GM21447 (cell line): ENCODE results near the gene FIGNL2.
"Not testable (repeated sequence)": the region's sequence is repeated elsewhere in the genome, so short reads cannot be mapped to it uniquely, and the experiment has no call there.

Experiments used
- ATAC-seq: cut with Tn5 transposase; IDR thresholded peaks from one replicate; pipeline ENCODE4 v1.9.1; 2021; ENCODE audit not compliant: unreplicated experiment

The FIGNL2 gene

GRCh38 chr12:51818566-51819300 is 29.8 kb downstream of the FIGNL2 start:
- no peak for ATAC-seq

GRCh38 chr12:51818086-51818485 is 30.4 kb downstream of the FIGNL2 start:
- ATAC-seq = no peak

DNA sequence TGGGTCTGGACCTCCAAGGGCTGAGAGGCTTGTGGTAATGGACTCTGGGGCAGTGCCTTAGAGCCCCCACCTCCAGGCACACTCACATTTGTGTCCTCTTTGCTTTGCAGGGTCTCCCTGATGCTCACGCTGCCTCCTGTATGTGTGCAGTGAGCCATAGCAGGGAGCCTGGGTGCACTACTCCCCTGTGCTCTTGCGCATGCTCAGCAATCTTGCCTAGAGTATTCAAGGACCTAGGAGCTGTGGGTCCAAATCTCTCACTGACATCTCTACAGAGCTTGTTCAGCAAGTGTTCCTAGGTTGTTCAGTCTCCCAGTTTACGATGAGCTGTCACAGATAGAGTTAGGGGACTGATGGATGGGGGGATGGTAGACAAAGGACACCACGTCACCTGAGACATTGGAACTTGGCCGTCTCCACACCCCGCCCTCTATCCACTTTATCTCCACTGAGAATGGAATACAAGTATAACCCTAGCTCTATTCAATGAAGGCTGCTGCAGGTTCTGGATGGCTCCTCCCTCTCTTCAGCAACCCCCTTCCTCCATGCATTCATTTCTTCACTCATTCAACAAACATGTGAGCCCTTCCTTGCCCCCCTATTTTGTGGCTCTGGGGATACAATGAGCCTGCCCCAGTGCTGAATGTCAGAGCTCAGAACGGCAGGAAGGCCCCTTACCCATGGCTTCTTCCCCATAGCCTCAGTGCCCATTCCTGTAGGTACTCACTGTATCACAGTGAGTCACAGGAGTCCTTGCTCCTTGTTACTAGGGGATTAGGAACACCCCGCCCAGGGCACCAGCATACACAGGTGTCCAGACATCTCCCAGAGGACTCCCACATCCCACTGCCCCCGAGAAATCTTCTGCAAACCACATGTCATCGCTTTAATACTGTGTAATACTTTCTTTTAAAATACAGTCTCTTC is 31.2 kb downstream of the FIGNL2 start:
- ATAC-seq = no peak

- ATAC-seq = no peak
Measured at GRCh38 chr12:51815571-51815970, 32.9 kb downstream of the FIGNL2 start.

GRCh38 chr12:51814311-51815088 is 34.0 kb downstream of the FIGNL2 start:
- no peak for ATAC-seq

GRCh38 chr12:51813931-51814310 is 34.6 kb downstream of the FIGNL2 start:
- no peak for ATAC-seq

- no peak for ATAC-seq
Measured at GRCh38 chr12:51812871-51813270, 35.6 kb downstream of the FIGNL2 start.

DNA sequence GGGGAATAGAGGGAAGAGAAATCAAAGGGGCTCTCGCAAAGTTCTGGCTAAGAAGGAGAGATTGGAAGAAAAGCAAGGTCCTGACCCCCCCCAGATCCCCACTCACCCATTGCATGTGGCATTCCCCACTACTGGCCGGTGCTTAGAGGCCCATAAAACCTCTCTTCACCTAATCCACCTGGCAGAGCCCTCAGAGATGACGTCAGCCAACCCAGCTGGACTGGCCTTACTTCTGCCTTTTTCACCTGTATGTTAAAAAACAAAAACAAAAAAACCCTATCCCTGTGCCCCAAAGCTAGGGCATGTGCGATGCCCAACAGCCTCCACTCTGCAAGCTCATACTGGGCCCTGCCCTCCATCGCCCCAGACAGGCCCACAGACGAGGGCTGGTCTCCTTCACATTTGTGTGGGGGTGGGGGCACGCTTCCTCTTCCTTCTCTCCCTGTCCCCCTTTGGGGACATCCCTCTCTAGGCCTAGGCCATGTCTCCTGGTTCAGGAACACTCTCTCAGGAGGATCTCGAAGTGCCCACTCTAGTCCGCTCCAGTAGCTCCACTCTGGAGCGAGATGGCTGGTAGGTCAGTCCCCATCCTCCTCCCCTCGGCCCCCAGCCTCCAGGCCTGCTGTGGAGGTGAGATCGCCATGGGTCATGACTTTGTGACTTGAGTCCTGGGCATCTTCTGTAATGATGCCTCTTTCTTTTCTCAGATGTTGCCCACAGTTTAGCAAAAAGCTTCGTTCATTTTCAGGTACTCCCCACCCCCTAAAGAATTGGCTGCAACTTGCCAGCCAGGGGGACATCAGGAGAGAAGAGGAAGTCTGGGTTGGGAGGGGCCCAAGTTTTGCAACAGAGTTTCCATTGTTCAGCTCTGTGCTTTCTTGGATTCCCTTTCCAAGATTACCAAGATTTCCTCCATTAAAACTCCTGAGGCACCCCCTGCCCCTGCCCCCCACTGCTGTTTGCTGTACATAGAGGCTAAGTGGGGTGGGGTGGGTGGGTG is 37.0 kb downstream of the FIGNL2 start:
- no peak for ATAC-seq

GRCh38 chr12:51809193-51809592 is 39.3 kb downstream of the FIGNL2 start:
- no peak for ATAC-seq

DNA sequence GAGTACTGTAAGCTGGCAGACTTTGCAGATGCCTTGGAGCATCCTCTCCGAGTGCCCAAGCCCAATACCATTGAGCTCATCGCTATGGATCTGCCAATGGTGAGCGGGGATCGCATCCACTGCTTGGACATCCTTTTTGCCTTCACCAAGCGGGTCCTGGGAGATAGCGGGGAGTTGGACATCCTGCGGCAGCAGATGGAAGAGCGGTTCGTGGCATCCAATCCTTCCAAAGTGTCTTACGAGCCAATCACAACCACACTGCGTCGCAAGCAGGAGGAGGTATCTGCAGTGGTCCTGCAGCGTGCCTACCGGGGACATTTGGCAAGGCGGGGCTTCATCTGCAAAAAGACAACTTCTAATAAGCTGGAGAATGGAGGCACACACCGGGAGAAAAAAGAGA is 41.6 kb downstream of the FIGNL2 start:
- no peak for ATAC-seq

DNA sequence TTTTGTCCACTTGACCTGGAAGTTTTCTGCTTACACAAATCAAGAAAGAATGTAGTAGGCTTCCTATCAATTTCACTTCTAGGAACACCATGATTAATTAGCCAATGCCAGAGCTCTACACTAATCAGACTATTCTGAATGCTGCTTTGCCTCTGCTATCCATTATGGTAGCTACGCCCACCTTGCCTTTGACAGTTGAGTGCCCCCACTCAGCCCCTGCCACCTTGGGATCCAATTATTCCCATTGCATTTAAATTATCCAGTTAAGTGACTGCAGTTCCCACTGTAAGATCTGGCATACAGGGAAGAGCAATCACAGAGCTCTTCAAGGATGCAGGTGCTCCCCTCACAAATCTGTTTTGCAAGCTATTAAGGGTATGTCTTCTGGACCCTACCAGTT is 47.5 kb downstream of the FIGNL2 start:
- ATAC-seq = no peak

GRCh38 chr12:51798501-51798900 is 50.0 kb downstream of the FIGNL2 start:
- no peak for ATAC-seq

DNA sequence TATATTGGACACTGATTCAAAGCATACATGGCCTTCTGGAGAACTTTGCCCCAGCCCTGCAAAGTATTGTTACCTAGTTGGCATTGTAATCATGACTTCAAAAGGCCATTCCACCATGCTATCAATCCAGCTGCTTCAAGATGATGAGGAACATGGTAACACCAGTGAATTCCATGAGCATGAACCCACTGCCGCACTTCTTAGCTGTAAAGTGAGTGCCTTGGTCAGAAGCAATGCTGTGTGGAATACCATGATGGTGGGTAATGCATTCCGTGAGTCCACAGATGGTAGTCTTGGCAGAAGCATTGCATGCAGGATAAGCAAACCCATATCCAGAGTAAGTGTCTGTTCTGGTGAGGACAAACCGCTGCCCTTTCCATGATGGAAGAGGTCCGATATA is 50.5 kb downstream of the FIGNL2 start:
- not testable (repeated sequence) for ATAC-seq

DNA sequence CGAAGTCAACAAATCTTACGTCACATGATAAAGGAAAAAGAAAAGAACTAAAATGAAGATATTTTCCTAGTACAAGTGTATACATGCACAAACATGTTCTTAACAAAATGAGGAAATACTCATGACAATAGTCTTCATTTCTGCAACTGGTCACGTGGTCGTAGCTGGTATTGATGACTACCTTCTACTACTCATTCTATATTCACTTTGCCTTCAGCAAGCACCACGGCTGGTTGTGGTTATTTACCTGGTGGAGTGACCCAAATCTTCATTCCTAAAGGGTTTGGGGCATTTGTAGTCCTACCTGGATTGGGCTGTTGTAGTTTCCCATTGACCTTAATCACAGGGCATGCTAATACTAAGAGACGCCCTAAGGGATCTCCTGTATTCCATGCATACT is 51.2 kb downstream of the FIGNL2 start:
- ATAC-seq = no peak

- ATAC-seq = no peak
Measured at GRCh38 chr12:51793201-51793600, 55.3 kb downstream of the FIGNL2 start.

GRCh38 chr12:51792417-51792816 is 56.1 kb downstream of the FIGNL2 start:
- ATAC-seq = no peak

GRCh38 chr12:51788876-51789275 is 59.6 kb downstream of the FIGNL2 start:
- no peak for ATAC-seq

- ATAC-seq = no peak
Measured at GRCh38 chr12:51785906-51786305, 62.6 kb downstream of the FIGNL2 start.

GRCh38 chr12:51784688-51785087 is 63.8 kb downstream of the FIGNL2 start:
- ATAC-seq = no peak

DNA sequence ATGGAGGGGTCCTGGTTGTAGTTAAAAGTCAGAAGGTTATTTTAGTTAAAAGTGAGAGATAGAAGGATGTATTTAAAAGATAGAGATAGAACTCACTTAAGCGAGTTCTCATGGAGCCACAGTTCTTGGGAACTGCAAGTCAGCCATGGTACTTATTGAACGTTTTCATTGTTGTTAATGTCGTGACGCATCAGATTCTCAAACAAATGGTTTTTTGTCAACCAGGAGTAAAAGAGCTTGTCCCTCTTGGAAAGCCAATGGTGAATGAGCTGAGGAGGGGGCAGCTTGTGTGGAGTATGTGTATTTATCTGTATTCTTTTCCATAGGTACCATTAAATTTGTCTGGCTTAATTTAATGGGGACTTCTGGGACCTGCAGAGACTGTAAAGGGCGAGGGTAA is 68.6 kb downstream of the FIGNL2 start:
- no peak for ATAC-seq
